ENCODE measurements around the gene HEATR9. TPM values are rescaled to one million over a fixed set of nuclear protein-coding genes. Genes with fewer than 3 reads are reported as not detected.

HEATR9 gene
- total RNA-seq, 1 experiment from 2014 or later: not detected

DNA sequence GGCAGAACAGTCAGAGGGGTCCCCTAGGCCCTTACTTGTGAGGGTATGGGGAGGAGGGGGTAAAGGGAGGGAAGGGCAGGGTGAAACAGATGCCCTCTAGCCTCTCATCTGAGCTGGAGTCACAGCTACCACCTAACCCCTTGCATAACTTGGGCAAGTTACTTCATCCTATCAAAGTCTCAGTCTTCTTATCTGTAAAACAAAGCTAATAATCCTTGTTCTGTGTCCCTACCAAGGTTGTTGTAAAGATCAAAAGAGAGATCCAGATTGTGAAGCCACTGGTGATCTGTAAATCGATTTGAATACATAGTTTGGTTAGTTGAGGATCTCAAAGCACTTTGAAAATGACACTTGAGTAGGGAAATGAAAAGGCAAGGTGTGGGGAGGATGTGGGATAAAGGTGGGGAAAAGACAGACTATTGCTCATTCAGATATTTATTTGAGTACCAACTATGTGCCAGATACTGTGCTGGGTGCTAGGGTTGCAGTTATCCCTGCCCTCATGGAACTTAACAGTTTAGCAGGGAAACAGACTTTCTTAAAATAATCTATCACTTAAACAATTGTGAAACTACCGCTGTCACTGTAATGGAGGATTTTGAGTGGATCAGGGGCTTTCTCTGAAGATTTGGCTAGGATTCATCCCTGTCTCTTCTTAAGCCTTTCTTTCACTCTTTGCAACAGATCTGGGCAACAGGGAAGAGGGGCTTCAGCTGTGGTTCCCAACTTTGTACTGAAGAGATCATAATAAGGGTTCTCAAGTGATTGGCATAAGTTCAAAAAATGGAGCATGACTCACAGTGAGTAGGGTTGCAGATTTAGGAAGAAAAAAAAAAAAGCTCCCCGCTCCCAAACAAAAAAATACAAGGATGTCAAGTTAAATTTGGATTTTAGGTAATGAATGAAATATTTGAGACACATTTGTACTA lies 3.0 kb downstream of the HEATR9 start:
- DNase-seq (ENCODE audit: low read depth): peak; percentile 71

DNA sequence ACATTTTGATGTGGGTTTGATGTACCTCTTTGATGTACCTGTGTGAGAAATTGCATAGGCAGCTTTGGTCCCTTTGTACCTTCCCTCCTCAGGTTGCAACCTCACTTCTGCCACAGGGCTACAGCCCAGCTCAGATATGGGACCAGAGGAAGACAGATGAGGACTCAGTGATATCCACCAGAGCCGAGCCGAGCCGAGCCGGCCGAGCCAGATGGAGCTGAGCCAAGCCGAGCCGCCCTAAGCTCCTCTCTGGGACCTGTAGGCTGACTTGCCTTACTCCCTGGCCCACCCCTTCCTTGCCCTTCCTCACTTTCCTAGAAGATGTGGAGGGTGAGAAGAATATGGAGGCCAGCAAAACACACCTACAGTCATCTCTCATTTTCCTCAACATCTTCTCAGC lies 3.8 kb downstream of the HEATR9 start:
- no peak for DNase-seq (ENCODE audit: low read depth)

DNA sequence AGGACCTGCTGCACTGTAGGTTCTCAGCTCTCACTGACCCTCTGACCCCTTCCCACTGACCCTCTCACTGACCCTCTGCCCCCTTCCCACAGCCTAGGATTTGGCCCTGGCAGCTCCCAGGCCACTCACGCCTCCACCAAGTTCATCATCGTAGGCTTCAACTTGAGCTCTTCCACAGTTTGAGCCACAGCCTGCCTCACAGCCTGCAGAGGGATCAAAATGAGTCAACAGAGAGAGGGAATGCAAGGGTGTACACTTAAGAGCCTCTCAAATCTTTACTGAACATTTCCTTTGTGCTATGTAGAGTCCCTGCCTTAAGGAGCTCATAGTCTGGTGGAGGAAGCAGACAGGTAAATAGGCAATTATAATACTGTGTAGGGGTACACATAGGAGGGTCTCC lies 12.1 kb downstream of the HEATR9 start:
- no peak for DNase-seq (ENCODE audit: low read depth)

DNA sequence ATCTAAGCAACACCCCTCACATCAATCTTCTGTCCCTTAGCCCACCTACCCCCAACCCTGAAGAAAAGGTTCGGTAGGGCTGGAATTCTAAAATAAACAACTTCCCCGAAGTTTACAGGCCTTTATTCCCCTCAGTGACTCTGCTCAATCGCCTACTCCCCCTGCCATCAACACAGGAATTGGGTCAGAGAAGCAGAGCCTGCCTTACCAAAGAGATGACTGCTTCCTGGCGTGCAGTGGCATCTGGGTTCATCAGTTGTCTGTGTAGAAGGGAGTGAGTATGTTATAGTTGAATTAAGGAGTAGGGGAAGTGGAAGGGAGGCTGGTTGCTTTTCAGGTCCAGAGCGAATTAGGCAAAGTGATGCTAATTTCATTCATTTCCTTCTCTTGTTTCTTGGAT lies 12.7 kb downstream of the HEATR9 start:
- DNase-seq (ENCODE audit: low read depth): no peak

DNA sequence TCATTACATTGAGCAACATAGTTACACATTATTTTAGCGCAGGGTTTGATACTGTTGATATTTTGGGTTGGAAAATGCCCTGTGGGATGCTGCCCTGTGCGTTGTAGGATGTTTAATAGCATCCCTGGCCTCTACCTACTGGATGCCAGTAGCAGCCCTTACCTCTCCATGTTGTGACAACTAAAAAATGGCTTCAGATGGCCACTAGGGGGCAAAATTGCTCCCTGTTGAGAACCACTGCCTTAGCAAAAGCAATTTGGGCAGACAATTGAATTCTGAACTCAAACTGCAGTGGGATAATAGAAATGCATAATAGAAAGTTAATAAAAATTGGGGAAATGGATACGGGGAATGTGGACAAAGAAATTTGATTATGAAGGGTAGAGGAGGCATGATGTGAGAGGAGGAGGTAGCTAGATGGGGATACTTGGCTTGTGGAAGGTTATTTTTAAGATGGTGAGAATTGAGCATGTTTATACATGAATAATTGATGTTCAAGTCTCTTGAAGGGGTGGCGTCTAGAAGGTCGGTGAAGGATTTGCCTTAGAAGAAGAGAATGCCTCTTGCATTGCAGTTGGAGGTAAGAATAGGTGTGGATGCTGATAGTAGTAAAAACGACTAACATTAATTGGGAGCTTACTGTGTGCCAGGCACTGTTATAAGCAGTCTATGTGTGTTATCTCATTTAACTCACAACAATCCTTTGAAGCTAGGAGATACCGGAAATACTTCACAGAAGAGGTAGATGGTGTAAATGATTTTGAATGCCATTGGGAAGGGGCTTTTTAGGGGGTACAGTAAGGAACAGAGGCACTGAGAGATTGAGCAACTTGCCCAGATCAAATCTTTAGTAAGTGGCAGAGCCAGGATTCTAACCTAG lies 19.0 kb downstream of the HEATR9 start:
- DNase-seq (ENCODE audit: low read depth): peak; percentile 74

DNA sequence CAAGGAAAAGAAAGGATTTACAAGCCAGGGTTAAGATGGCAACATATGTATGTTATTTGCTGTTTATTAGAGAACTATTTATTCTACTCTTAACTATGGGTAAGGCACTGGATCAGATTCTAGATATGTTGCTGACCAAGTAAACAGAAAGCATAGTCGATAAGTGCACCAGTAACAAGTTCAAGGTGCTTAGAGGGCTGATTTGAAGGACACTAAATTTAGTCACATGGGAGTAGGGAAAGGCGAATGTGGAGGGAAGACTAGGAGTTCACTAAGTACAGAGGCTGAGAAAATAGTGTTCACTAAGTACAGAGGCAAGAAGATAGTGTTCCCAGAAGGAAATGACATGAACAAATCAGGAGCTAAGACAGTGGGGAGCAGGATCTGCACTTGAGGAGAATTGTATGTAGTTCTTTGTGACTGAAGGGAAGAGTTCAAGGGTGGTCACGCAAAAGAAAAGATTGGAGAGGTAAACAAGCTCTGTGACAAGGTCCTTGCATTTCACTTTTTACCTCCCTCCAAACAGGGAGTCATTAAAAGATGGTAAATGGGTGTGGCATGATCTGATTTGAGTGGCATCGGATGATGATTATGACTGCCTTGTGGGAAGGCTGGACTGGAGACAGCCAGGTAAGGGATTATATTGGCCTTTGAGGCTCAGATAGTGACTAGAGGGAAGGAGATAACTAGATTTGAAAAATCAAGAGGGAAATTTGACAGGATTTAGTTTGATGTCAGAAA lies 20.9 kb downstream of the HEATR9 start:
- no peak for DNase-seq (ENCODE audit: low read depth)

DNA sequence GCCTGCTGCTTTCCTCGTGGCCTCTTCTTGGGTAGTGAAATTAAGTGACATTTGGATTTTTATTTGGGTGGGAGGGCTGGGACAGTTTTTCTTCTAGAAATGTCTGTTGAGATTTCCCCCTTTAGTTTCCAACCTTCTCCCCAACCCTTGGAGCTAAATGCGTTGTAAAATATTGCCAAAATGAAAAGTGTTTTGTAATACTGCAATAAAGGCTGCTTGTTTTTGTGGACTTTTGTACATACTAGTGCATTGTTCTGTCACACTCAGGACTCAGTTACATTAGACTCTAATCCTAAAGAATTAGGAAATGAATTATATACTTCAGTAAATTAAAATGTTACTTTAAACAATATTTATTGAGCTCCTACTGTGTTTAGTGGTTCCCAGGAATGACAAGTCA lies 21.7 kb downstream of the HEATR9 start:
- no peak for DNase-seq (ENCODE audit: low read depth)

DNA sequence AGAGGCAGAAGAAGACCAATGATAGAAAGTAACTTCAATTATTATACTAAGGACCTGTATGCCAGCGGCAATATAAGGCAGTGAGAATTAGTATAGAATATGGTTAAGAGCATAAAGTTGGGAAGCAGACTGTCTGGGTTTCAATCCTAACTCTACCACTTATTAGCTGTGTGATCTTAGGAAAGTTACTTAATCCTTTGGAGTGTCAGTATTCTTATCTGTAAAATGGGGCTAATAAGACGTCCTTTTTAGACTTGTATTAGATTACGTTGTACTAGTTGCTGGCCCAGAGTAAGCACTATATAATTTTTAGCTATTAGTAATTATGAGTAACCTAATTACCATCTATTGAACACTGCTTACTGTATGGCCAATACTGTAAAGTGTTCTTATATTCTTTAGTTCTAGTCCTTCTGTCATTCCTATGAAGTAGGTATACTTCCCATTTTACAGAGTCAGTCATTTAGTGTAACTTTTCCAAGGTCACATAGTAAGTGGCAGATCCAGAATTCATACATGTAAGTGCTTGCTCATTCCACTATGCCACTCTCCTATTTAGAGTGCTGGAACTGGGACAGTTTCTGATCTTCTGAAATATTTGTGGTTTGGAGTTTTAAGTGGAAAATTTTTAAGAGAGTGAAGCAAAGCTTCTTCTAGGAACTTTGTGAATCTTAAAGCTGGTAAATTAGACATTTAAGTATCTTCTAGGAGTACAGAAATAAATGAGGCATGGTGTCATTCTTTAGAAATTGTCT lies 22.5 kb downstream of the HEATR9 start:
- DNase-seq (ENCODE audit: low read depth): peak; percentile 10

DNA sequence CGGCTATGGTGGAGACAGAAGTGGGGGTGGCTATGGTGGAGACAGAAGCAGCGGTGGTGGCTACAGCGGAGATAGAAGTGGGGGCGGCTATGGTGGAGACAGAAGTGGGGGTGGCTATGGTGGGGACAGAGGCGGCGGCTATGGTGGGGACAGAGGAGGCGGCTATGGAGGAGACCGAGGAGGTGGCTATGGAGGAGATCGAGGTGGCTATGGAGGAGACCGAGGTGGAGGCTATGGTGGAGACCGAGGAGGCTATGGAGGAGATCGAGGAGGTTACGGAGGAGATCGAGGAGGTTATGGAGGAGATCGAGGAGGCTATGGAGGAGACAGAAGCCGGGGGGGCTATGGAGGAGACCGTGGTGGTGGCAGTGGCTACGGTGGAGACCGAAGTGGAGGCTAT lies 24.1 kb downstream of the HEATR9 start:
- no peak for DNase-seq (ENCODE audit: low read depth)

DNA sequence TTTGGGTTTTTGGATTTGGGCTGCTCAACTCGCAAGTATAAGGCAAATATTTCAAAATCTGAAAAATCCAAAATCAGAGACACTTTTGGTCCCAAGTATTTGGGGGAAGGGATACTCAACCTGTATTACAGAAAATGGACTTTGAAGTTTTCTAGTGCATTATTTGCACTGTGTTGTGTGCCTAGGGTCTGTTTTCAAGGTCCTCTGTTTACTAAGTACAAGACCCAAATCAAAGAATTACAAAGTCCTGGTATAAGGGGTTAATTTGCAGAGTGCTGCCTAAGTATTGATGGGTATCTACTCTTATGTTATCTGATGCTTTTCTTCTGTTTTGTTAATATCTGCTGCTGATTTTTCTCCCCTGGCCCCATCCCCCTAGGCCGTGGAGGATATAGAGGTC lies 25.0 kb downstream of the HEATR9 start:
- no peak for DNase-seq (ENCODE audit: low read depth)

DNA sequence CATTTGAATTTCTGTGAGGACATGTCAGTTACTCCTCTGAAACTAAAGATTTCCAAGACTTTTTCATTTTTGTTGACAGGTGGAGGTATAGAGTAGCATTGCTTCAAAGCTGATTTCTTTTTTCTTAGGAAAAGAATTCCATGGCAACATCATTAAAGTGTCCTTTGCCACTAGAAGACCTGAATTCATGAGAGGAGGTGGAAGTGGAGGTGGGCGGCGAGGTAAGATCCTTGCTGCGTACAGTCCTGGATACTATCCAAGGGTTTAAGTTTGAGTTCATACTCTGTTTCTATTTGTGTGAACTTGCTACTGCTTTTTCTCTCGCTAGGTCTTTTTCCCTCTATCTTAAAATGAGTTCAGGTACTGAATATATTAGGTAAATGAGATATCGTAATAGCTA lies 26.5 kb downstream of the HEATR9 start:
- no peak for DNase-seq (ENCODE audit: low read depth)

DNA sequence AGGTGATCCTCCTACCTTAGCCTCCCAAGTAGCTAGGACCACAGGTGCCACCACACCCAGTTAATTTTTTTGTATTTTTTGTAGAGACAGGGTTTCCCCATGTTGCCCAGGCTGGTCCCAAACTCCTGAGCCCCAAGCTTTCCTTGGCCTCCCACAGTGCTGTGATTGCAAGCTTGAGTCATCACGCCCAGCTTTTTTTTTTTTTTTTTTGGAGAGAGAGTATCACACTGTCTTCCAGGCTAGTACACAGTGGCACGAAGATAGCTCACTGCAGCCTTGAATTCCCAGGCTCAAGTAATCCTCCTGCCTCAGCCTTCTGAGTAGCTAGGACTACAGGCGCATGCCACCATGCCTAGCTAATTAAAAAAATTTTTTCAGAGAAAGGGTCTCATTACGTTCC lies 27.2 kb downstream of the HEATR9 start:
- peak; percentile 17 for DNase-seq (ENCODE audit: low read depth)

DNA sequence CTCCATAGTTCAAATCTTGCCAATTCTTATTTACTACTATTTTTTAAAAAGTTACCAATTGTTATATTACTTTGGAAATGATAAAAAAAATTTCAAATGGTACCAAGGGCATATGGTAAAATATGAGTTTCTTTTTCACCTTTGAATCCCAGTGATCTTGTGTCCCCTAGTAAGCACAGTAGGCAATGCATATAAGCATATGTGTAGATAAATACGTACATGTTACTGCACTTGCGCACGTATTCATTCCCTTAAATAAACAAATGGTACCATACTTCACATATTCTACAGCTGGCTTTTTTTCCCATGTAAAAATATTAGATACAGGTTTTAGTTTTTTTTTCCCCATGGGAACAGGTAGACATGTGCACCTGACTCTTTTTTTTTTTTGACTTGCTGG lies 27.6 kb downstream of the HEATR9 start:
- no peak for DNase-seq (ENCODE audit: low read depth)

DNA sequence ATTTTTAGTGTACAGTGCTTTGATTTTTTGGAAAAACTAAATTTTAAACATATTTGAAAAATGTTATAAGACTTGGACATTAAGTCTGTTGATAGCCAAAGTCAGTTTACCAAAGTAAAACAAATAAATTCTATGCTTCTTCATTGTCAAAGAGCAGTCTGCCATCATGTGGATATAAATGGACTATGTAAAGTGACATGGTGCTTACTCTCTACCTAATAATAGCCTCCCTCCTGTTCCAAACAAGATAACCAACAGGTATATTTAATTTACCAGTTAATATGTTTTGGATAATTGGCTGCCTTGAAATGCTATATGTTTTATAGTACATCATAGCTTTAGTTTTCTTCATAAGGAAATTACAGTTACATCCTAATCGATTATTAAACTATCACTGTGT lies 43.5 kb downstream of the HEATR9 start:
- DNase-seq (ENCODE audit: low read depth): no peak

DNA sequence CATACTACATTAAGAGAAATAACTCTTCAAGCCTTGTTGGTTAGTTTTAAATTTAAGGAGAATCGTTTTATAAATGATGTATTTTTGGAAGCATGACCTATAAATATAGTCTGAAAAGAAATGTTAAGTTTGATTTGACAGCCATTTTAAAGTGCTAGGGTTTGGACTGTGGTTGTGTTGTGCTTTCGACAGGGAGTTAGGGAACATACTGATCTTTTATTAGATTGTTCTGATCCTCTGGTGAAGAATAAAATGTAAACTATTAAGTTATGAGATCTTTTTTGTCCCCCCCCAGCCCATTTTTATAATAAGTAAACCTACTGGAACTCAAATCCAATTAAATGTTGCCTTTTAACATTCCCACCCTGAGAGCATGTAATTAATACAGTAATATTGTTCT lies 47.4 kb downstream of the HEATR9 start:
- DNase-seq (ENCODE audit: low read depth): no peak

DNA sequence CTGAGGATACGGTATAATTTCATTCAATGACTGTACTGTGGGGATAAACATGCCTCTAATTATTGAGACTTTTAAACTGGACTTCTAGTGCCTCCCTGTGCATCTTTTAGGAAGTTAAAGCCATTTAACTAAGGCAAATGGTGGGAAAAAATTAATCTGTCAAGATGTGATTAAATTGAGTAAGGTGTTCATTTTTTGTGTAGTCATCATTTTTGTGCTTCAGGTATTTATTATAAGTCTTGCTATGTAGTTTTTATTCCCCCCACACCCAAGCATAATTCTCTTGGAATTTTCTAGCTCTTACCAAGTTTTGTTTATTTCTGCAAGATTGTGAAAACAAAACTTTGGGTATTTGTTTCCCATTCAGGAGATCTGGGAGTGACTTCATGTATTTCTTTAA lies 49.2 kb downstream of the HEATR9 start:
- DNase-seq (ENCODE audit: low read depth): no peak

DNA sequence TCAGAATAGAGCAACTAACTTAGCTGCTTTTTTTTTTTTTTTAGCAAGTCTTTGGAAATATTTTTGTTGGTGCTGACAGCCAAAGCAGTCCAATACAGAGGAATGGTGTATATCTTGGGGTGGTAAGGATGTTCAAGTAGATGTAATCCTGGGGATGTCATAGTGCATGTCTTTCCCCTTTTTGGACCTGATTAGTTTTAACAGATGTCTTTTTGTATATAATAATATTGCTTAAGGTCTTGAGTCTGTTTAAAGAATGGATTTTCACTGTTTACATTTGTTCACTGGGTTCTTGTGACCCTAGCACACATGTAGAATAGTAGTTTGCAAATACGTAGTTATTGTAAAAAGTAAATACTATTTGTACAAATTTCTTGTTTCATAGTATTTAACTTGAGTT lies 51.5 kb downstream of the HEATR9 start:
- DNase-seq (ENCODE audit: low read depth): no peak

DNA sequence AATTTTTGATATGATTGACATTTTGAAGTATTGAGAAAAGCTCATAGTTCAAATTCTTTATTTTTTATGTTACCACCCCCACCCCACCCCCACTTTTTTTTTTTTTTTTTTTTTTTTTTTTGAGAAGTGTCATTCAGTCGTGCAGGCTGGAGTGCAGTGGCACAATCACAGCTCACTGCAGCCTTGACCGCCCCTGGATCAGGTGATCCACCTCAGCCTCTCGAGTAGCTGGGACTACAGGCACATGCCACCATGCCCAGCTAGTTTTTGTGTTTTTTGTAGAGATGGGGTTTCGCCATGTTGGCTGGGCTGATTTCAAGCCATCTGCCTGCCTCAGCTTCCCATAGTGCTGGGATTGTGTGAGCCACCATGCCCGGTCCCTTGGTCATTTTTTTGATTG lies 52.0 kb downstream of the HEATR9 start:
- no peak for DNase-seq (ENCODE audit: low read depth)

DNA sequence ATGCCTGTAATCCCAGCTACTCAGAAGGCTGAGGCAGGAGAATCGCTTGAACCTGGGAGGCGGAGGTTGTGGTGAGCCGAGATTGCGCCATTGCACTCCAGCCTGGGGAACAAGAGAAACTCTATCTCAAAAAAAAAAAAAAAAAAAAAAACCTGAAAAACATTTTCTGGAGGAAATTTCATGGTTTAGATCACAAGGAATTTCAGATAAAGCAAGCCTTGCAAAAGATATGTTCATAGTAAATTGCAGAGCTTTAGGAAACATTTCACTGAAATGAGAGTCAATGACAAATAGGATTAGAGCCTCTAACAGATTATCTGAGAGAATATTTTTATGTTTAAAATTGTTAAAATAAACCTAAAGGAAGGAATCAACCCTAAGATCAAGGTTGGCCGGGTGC lies 56.2 kb downstream of the HEATR9 start:
- DNase-seq (ENCODE audit: low read depth): no peak

DNA sequence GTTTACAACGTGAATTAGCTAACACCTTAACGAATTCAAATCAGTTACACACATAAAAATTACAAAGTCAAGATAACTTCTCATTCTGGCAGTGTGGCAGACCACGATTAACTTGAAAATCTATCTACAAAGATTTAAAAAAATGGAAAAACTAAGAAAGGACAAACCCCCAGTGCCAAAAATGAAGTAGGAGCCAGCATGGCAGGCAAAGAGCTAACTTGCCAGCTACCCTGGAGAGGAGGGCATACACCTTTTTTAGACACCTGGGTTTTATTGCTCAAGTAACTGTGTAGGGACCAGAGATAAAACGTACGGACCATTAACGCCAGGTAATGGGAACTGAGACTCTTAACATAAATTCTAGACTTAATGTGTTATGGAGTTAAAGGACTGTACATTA lies 56.9 kb downstream of the HEATR9 start:
- DNase-seq (ENCODE audit: low read depth): no peak

DNA sequence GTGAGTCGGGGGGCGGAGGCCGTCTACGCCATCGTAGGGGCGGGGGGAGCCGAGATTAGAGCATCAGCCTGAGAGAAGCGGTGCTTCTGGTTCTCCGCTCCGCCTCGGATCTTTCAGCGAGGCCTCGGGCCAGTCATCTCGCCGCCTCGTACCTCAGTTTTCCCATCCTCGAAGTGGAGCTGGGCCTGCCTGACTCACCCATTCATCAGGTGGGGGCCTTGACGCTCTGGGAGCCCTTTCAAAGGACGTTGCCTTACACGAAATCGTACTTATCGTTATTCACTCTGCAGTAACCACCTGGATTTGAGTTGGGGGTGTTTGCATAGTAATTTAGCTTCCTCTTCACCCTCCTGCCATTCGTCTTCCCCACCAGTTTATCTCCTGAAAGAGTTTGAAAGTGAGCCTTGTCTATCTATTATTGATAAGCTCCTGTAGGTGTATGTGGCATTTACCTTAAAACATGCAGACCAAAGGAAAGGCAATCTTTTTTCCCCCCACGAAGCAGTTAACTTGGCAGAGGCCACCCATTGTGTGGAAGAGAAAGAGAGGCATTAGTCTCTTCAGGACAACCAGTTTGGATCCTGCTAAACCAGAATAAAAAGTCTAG lies 58.7 kb downstream of the HEATR9 start:
- DNase-seq (ENCODE audit: low read depth): no peak

Data from M059J (cell line).